ENCODE results near the gene KAZN.

DNA sequence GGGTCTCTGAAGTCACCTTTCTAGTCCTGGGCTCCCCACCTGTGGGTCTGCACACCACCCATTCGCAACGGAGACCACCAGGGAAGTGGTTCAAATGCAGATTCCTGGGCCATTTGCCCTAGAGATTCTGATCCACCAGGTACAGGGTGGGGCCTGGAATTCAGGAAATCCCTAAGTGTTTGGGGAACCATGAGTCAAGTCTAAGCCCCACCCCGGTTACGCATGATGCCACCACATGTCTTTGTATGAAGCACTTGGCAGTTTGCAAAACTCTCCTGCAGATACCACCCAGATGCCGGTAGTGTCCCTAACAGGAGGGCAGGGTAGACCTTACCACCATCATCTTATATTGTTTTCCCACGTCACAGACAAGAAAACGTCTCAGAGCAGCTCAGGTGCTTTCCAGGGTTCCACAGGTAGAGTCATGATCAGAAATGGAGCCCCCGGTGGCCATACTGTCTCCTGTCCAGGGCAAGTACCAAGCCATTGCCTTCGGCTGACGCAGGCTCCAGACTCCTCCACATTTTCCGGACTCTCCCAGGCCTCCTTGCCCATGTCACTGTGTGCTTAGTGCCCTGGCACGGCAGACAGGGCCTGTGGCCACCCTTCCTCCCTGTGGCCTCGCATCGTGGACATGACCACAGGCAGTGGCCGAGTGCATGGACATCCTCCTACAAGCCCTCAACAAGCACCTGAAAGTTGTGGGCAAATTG, 465.9 kb downstream of the KAZN start:
- TF ChIP-seq NFRKB (IDR thresholded peaks at IDR 0.05): no peak
- no peak for TF ChIP-seq FOXA1 (IDR thresholded peaks at IDR 0.05)
- TF ChIP-seq HDGF (IDR thresholded peaks at IDR 0.05; ENCODE audit: borderline replicate concordance): no peak
- TF ChIP-seq BHLHE40 (IDR thresholded peaks at IDR 0.05; ENCODE audit: borderline replicate concordance): no peak

All from HEK293T (cell line).